Upper lobe of left lung (tissue), 6 donors: ENCODE results near the gene XNDC1N. TPM values are rescaled to one million over a fixed set of nuclear protein-coding genes. Genes with fewer than 3 reads are reported as not detected.

Source experiments
- ATAC-seq, 2 donors: fragments of 200-7000 bp; cut with Tn5 transposase; one replicate each; pipeline ENCODE4 v1.9.1; 2022; ENCODE audit warnings: mild to moderate bottlenecking in 2 of 2, moderate library complexity in 2 of 2; ENCODE audit not compliant: low FRiP score in 2 of 2
- DNase-seq, 2 donors: peaks; one replicate each; pipeline ENCODE4 v3.0.0-alpha.2; 2019 to 2020
- H3K27ac ChIP-seq, 4 donors: fragments of 200-600 bp; sonication (generic); one replicate each; pipeline ENCODE4 v1.5.1; 2016 to 2019
- H3K27me3 ChIP-seq, 4 donors: fragments of 200-600 bp; sonication (generic); one replicate each; pipeline ENCODE4 v1.5.1; 2017 to 2019
- H3K36me3 ChIP-seq, 4 donors: fragments of 200-600 bp; sonication (generic); one replicate each; pipeline ENCODE4 v1.5.1; 2016 to 2019
- H3K4me1 ChIP-seq, 4 donors: fragments of 200-600 bp; sonication (generic); one replicate each; pipeline ENCODE4 v1.5.1; 2018 to 2019
- H3K4me3 ChIP-seq, 4 donors: fragments of 200-600 bp; sonication (generic); one replicate each; pipeline ENCODE4 v1.5.1; 2017 to 2019; ENCODE audit warnings: mild to moderate bottlenecking in 2 of 4, moderate library complexity in 1 of 4
- H3K9me3 ChIP-seq, 4 donors: fragments of 200-600 bp; sonication (generic); one replicate each; pipeline ENCODE4 v1.5.1; 2018 to 2019
- CTCF ChIP-seq, 6 experiments: fragments of 450-650 bp in 4 of 6; fragments of 200-600 bp in 2 of 6; sonication (generic) in 2 of 6; IDR thresholded peaks; one replicate each; pipeline ENCODE4 v1.5.1; 2016 to 2019; ENCODE audit warnings: antibody characterized with exemption in 6 of 6
- EP300 ChIP-seq, 4 donors: sonication (generic); formaldehyde crosslinking; IDR thresholded peaks; one replicate each; pipeline ENCODE4 v1.5.1; 2017; ENCODE audit warnings: antibody characterized with exemption in 4 of 4, control low read depth in 2 of 4
- POLR2A ChIP-seq, 4 donors: fragments of 450-650 bp; IDR thresholded peaks; one replicate each; pipeline ENCODE4 v1.5.1; 2016 to 2017; ENCODE audit warnings: antibody characterized with exemption in 4 of 4, mild to moderate bottlenecking in 2 of 4
- POLR2AphosphoS5 ChIP-seq, 2 donors: sonication (generic); formaldehyde crosslinking; IDR thresholded peaks; one replicate each; pipeline ENCODE4 v1.5.1; 2017; ENCODE audit warnings: antibody characterized with exemption in 2 of 2
- WGBS, 2 donors: methylation state at CpG; one replicate each; pipeline ENCODE4 v1.1.5; 2017 to 2018; 5-methylcytosine and 5-hydroxymethylcytosine counted together
- total RNA-seq, 6 donors: library from RNA; depleted of rRNA in 4 of 6; stranded (reverse); fragments of >200 nt in 4 of 6; gene quantifications; one replicate each; pipeline versions ENCODE4 v1.1.0 to v1.2.1, GENCODE V29; 2016 to 2021
- donor health status: DM: no; HTN: no; CAD: no; lungs with moderate emphysema.
- donor health status: DM: no; HTN: yes; CAD: no; lungs with severe emphysema.

Gene XNDC1N
- total RNA-seq, 6 donors from 2014 or later = 5.6 to 14.7 (median 7.0) TPM

GRCh38 chr11:71949034-71949433 lies 20.6 kb upstream of the XNDC1N start:
- ATAC-seq (no peak), DNase-seq (no peak)
- no peak for TF ChIP-seq CTCF (IDR thresholded peaks at IDR 0.05)
- TF ChIP-seq POLR2AphosphoS5 (IDR thresholded peaks at IDR 0.05) = no peak
- no peak for TF ChIP-seq POLR2A (IDR thresholded peaks at IDR 0.05)
- no peak for TF ChIP-seq EP300 (IDR thresholded peaks at IDR 0.05)
- Histone ChIP-seq H3K36me3 (peaks cover 0 to 3% (median 0%) of the 10 kb centered on the region in 4 donors), H3K9me3 (no peaks in the 10 kb centered on the region), H3K4me3 (no peak overlapping the region), H3K4me1 (peaks cover 0 to 9% (median 3%) of the 10 kb centered on the region in 4 donors), H3K27ac (no peak overlapping the region), H3K27me3 (no peaks in the 10 kb centered on the region)
- WGBS, 2 donors = 73 to 74% methylated on average over 6 of the region's 6 CpGs

- WGBS, 2 donors = 77 to 81% methylated on average over 7 of the region's 7 CpGs
- no peak for ATAC-seq
- Histone ChIP-seq H3K9me3 (no peaks in the 10 kb centered on the region), H3K4me1 (peaks cover 0 to 9% (median 3%) of the 10 kb centered on the region in 4 donors), H3K4me3 (no peak overlapping the region), H3K27ac (no peak overlapping the region), H3K36me3 (peaks cover 0 to 3% (median 0%) of the 10 kb centered on the region in 4 donors), H3K27me3 (no peaks in the 10 kb centered on the region)
- DNase-seq = no peak
- no peak for TF ChIP-seq POLR2A (IDR thresholded peaks at IDR 0.05)
- no peak for TF ChIP-seq CTCF (IDR thresholded peaks at IDR 0.05)
- no peak for TF ChIP-seq POLR2AphosphoS5 (IDR thresholded peaks at IDR 0.05)
- TF ChIP-seq EP300 (IDR thresholded peaks at IDR 0.05) = no peak
These were observed 20.1 kb upstream of the XNDC1N start for GRCh38 chr11:71948314-71949027.

- H3K9me3 ChIP-seq = no peaks in the 10 kb centered on the region
- 82 to 85% methylated on average over 3 of the region's 3 CpGs for WGBS, 2 donors
- DNase-seq = no peak
- no peaks in the 10 kb centered on the region for H3K27me3 ChIP-seq
- no peak overlapping the region for H3K27ac ChIP-seq
- H3K4me3 ChIP-seq = no peak overlapping the region
- no peak for ATAC-seq
- peaks cover 0 to 3% (median 0%) of the 10 kb centered on the region in 4 donors for H3K36me3 ChIP-seq
- peaks cover 0 to 9% (median 3%) of the 10 kb centered on the region in 4 donors for H3K4me1 ChIP-seq
- TF ChIP-seq CTCF (IDR thresholded peaks at IDR 0.05) = no peak
- TF ChIP-seq EP300 (IDR thresholded peaks at IDR 0.05) = no peak
- TF ChIP-seq POLR2A (IDR thresholded peaks at IDR 0.05) = no peak
- no peak for TF ChIP-seq POLR2AphosphoS5 (IDR thresholded peaks at IDR 0.05)
These were observed 19.1 kb upstream of the XNDC1N start for GRCh38 chr11:71947498-71947897.

GRCh38 chr11:71946144-71946571 lies 17.8 kb upstream of the XNDC1N start:
- H3K4me1 ChIP-seq = peaks cover 0 to 9% (median 3%) of the 10 kb centered on the region in 4 donors
- no peaks in the 10 kb centered on the region for H3K9me3 ChIP-seq
- WGBS, 2 donors = 70 to 78% methylated on average over 2 of the region's 2 CpGs
- peaks cover 0 to 3% (median 0%) of the 10 kb centered on the region in 4 donors for H3K36me3 ChIP-seq
- DNase-seq = no peak
- no peak overlapping the region for H3K4me3 ChIP-seq
- H3K27me3 ChIP-seq = no peaks in the 10 kb centered on the region
- ATAC-seq = no peak
- H3K27ac ChIP-seq = no peak overlapping the region
- TF ChIP-seq POLR2A (IDR thresholded peaks at IDR 0.05) = no peak
- no peak for TF ChIP-seq EP300 (IDR thresholded peaks at IDR 0.05)
- no peak for TF ChIP-seq POLR2AphosphoS5 (IDR thresholded peaks at IDR 0.05)
- TF ChIP-seq CTCF (IDR thresholded peaks at IDR 0.05) = no peak
